GM12892 (cell line): Measurements from ENCODE around the gene FBLN7.

Source experiments
- DNase-seq: peaks from one replicate; pipeline ENCODE4 v3.0.0; 2011; ENCODE audit not compliant: insufficient read length
- FAIRE-seq: peaks from 2 replicates; lab custom pipeline; 2011; peaks lifted over from hg19 to GRCh38; lab: Jason Lieb, UNC
- POLR2A ChIP-seq: IDR thresholded peaks from 2 replicates; pipeline ENCODE4 v1.6.1; 2011; ENCODE audit warnings: low read depth, low read length, control low read depth
- POLR2AphosphoS5 ChIP-seq: IDR thresholded peaks from 2 replicates; pipeline ENCODE4 v1.6.1; 2011; ENCODE audit warnings: low read depth, low read length, control low read depth
- TAF1 ChIP-seq: IDR thresholded peaks from 2 replicates; pipeline ENCODE4 v1.6.1; 2011; ENCODE audit warnings: low read depth, mild to moderate bottlenecking, control low read depth, low read length, borderline replicate concordance

The FBLN7 gene

DNA sequence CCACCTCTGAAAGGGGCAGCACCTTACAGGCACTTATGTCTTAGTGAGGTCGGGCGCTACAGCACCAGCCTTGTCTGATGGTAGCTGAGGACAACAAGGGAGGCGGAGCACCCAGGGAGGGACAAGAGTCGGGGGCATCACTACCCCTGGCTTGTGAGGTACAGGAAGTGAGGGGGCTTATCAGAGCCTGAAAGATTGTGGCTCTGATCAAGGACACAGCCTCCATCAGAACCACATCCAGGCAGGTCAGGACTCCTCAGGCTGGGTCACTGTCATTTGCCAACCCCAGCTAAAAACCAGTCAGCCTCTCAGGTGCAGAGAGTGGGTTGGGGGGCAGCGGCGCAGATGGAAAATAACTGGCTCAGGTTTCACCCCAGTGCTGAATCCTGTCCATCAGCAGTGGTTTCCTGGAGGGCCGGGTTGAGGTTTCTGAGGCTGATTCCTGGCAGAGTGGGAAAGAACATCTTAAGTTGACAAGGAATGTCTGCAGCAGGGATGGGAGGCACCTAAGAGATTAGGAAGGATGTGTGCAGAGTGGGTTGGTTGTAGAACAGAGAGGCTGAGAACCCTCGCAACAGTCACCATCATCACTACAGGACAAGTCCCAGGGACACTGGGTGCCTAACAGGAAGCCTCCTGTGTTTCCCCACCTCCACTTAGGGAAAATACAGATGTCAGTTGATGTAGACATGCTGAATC is 45.3 kb downstream of the FBLN7 start:
- TF ChIP-seq TAF1 (no peak), POLR2AphosphoS5 (no peak), POLR2A (no peak)
- no peak for FAIRE-seq
- no peak for DNase-seq

DNA sequence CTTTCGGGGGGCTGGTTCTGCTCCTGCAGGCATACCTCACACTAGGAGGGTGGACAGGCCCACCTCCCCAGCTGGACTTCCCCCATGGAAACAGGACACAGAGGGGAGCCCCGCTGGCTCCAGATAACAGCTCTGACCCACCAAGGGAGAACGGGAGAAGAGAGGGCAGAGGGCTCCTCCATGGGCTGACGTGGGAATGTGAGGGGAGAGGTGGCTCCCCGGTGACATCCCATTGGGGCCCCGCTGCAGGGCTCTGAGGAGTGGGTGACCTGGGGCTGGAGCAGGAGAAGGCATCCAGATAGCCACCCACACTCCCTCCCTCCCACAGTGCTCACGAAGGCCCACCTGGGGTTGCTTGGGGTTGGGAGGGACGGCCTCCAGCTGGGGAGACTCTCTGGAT is 45.9 kb downstream of the FBLN7 start:
- TF ChIP-seq TAF1 (no peak), POLR2AphosphoS5 (no peak), POLR2A (no peak)
- FAIRE-seq (no peak), DNase-seq (no peak)

DNA sequence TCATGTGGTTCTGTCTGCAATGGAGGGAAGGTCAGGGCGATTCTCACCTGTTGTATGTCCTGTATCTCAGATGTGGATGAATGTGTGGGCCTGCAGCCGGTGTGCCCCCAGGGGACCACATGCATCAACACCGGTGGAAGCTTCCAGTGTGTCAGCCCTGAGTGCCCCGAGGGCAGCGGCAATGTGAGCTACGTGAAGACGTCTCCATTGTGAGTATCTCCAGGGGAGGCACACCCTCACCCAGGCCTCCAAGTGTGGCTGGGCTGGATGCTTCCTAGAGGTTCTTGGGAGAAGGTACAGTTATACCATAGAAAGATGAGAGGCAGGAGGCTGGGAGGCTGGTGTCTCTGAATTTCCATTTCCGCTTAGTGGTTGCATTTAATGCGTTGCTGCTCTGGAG is 46.9 kb downstream of the FBLN7 start:
- no peak for DNase-seq
- FAIRE-seq = no peak
- no peak for TF ChIP-seq POLR2A
- no peak for TF ChIP-seq TAF1
- TF ChIP-seq POLR2AphosphoS5 = no peak

DNA sequence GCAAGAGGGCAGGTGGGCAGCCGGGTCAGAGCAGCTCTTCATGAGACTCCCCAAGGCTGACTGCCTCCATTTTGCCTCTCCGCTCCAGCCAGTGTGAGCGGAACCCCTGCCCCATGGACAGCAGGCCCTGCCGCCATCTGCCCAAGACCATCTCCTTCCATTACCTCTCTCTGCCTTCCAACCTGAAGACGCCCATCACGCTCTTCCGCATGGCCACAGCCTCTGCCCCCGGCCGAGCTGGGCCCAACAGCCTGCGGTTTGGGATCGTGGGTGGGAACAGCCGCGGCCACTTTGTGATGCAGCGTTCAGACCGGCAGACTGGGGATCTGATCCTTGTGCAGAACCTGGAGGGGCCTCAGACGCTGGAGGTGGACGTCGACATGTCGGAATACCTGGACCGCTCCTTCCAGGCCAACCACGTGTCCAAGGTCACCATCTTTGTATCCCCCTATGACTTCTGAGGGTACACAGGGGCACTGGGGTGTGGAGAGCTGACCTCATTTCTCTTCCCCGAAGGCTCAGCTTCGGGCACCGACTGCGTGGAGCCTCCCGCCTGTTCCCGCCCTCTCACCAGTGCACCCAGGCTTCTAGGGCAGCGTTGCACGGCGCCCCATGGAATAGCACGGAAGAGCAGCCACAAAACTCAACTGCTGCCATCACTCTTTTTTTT is 49.0 kb downstream of the FBLN7 start:
- FAIRE-seq (no peak), DNase-seq (no peak)
- TF ChIP-seq TAF1 (no peak), POLR2AphosphoS5 (no peak), POLR2A (no peak)

DNA sequence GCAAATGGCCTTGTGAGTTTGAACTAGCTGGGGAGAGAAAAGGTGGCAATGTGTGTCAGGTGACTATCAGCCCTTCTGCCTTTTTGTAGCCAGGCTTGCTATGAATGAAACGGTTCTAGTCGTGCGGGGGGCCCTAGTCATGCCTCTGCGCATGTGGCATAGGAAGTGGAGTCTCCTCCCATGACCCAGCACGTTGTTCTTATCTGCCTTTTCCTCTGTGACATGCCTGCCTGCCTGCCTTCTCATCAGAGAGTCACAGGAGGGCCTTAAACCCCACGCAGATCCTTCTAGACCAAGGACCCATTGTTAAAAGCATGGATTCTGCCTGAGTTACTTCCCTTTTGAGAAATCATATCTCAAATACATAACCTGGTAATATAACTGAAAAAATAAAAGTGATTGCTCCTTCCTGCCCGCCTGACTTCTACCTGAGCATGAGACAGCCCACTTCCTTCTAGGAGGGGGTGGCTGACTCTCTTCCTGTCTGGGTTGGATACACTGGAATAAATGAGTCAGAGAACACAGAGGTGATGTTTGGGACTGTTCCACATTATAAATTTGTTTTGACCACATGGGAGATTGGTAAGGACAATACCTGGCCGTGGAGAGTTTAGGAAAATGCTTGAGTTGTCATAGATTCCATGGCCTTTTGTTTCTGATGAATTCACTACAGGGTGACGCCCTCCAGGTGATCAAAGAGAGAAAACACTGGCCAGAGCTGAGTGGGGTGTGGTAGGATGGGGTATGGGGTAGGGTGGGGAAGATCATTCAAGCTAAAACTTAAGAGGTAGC is 49.8 kb downstream of the FBLN7 start:
- DNase-seq (no peak), FAIRE-seq (peak; percentile 46)
- no peak for TF ChIP-seq TAF1
- TF ChIP-seq POLR2A = no peak
- no peak for TF ChIP-seq POLR2AphosphoS5

DNA sequence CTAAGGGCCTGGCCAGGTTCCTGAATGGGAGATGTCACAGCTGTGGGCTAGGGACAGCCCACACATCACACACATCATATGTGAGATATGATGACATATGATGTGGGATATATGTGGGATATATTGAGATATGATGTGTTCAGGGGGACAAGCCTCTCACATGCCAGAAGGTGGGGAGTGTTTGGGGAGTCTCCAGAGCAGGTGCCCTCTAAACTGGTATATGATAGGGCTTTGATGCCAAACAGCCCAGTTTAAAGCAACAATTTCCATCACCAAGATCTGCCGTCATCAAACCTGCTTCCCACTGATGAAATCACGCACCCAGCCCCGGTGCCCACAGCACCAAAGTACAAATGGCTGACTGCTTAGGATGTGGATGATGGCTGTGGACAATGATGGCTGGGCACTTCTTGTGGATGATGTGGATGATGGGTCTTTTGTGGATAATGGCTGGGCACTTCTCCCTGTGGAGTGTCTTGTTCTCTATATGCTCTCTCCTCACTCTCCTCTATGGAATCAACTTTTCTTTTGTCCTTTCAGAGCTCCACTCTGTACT is 50.9 kb downstream of the FBLN7 start:
- TF ChIP-seq POLR2A (no peak), POLR2AphosphoS5 (no peak)
- FAIRE-seq = no peak
- DNase-seq = no peak

DNA sequence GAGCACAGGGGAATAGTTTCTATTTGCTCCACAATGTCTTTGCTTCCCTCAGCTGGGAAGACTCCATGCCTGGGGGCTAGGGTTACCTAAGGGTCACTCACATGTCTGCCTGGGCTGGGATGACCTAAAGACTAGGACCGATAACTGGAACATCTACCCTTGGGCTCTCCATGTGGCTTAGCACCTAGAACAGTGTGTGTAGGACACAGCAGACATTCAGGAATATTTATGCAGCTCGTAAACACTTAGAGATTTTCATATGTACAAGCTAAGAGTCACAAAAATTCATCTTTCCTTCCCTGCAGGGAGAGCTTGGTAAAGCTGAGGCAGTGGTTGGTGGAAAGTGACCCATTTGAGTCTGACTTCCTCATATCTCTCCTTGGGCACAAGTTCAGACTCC is 55.8 kb downstream of the FBLN7 start:
- TF ChIP-seq TAF1 (no peak), POLR2A (no peak), POLR2AphosphoS5 (no peak)
- DNase-seq (no peak), FAIRE-seq (no peak)

DNA sequence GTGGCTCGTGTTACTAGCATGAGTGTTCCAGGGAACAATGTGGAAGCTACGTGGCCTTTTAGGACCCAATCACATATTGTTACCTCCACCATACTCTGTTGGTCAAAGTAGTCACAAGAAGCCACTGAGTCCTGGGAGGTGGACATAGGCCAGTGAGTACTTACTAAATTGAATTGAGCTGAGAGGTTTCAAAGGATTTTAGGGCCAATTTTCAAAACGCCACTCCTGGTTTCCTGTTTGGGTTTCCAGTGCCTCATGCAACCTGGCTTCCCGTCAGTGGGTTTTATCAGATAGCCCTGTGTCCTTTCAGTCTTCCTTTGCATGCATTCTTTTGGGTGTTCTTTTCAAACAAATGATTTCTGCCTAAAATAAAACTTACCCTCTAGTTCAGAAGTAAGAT is 56.3 kb downstream of the FBLN7 start:
- TF ChIP-seq POLR2AphosphoS5 (no peak), TAF1 (no peak)
- FAIRE-seq (no peak), DNase-seq (no peak)

DNA sequence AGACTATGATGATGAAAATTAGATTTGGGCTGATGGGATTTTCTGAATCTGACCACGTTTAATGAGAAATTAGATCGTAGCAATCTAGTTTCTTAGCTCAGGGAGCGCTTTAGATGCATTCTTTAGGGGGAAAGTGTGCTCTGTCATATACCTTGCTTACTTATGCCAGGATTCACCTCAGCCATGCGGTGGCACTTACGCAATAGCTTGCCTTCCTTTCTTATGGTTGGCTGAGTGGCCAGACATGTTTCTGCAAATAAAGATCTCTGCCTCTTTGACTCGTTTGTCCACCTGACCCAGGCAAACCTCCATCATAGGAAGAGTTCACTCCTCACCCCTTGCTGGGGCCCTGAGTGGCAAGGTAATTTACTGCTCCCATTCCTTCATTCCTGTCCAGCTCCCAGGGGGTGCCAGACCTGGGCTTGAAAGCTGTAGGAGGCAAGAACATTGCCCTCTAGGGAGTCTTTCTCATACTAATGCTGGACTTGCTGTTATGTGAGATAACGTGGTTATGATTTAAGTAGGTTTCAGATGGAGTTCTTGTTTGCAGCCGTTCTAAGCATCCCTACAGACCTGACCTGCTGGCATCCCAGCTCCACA is 57.1 kb downstream of the FBLN7 start:
- FAIRE-seq (no peak), DNase-seq (no peak)
- TF ChIP-seq POLR2A = no peak
- no peak for TF ChIP-seq POLR2AphosphoS5
- no peak for TF ChIP-seq TAF1

DNA sequence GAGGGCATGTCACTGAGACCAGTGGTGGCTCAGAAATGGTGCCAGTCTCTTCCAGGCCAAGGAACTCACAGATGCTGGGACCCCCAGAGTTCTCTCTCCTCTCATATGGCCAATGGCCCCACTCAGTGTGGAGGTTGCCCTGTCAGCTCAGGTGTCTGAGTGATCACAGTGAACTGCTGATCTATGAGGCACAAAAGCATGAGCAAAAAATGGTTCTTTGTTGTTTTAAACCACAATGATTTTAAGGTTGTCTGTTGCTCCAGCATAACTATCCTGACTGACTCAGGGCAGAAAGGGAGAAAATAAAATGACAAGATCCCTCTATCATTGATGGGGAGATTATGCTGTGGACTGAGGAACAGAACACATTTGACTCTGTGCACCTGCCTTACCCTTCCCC is 57.8 kb downstream of the FBLN7 start:
- no peak for FAIRE-seq
- TF ChIP-seq POLR2AphosphoS5 (no peak), POLR2A (no peak), TAF1 (no peak)

DNA sequence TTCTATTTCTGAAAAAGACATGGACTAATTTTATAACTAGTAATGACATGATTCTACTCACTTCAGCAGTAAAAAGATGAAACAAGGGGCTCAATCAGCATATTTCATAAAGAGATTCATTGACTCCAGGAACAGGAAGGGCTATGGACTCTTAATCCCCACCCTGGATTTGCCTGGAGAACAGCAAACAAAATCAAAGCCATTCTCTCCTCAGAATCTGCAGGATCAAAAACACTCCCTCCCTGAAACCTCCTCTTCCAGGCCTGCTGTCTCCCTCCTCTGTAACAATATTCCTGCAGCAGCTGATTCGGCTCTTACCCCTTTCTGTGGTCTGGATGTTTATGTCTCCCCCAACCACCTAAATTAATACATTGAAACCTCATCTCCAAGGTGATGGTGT is 59.7 kb downstream of the FBLN7 start:
- no peak for DNase-seq
- FAIRE-seq = no peak
- TF ChIP-seq POLR2AphosphoS5 (no peak), TAF1 (no peak), POLR2A (no peak)

More for the DNA sequence above, 57.8 kb downstream of the FBLN7 start:
- no peak for DNase-seq
